CD4-positive, CD25-positive, alpha-beta regulatory T cell (primary cell): ENCODE measurements around the gene SPTBN2. TPM values are rescaled to one million over a fixed set of nuclear protein-coding genes. Genes with fewer than 3 reads are reported as not detected.

ENCODE experiments used
- ATAC-seq, 2 donors: fragments of 150-1000 bp; cut with Tn5 transposase; one replicate each; pipeline ENCODE4 v1.10.0; 2021; ENCODE audit warnings: low read depth in 2 of 2, moderate number of reproducible peaks in 2 of 2, moderate library complexity in 1 of 2
- DNase-seq, 3 donors: peaks; one replicate each; pipeline versions ENCODE4 v3.0.0 to v3.0.0-alpha.2; 2012 to 2022; ENCODE audit warnings: mixed read lengths in 1 of 3
- H3K27ac ChIP-seq: one replicate; pipeline ENCODE4 v1.7.0; 2013; ENCODE audit warnings: mild to moderate bottlenecking, low read length; ENCODE audit not compliant: insufficient read depth, poor library complexity, severe bottlenecking
- H3K27me3 ChIP-seq: one replicate; pipeline ENCODE4 v1.7.0; 2013; ENCODE audit warnings: low read length; ENCODE audit not compliant: control insufficient read depth, insufficient read depth
- H3K36me3 ChIP-seq: one replicate; pipeline ENCODE4 v1.7.0; 2013; ENCODE audit warnings: mild to moderate bottlenecking, low read length, moderate library complexity; ENCODE audit not compliant: control insufficient read depth, insufficient read depth
- H3K4me1 ChIP-seq: 2 replicates; pipeline ENCODE4 v1.7.0; 2013; ENCODE audit warnings: mild to moderate bottlenecking, low read length; ENCODE audit not compliant: insufficient read depth, control insufficient read depth, poor library complexity, severe bottlenecking
- H3K4me3 ChIP-seq: one replicate; pipeline ENCODE4 v1.7.0; 2013; ENCODE audit warnings: low read depth, mild to moderate bottlenecking, low read length, moderate library complexity
- H3K9me3 ChIP-seq, 2 experiments: 1 replicate in 1 of 2; 2 replicates in 1 of 2; pipeline ENCODE4 v1.7.0; 2013; ENCODE audit warnings: low read length in 2 of 2, mild to moderate bottlenecking in 1 of 2, moderate library complexity in 1 of 2; ENCODE audit not compliant: control insufficient read depth in 2 of 2
- H3K27ac Mint-ChIP-seq, 3 donors: one replicate each; pipeline ENCODE4 v1.8.0; 2020 to 2022; ENCODE audit warnings: mild to moderate bottlenecking in 3 of 3, mixed read lengths in 3 of 3, moderate library complexity in 2 of 3
- H3K27me3 Mint-ChIP-seq: one replicate; pipeline ENCODE4 v1.8.0; 2022; ENCODE audit warnings: mild to moderate bottlenecking, mixed read lengths
- H3K36me3 Mint-ChIP-seq: one replicate; pipeline ENCODE4 v1.8.0; 2020; ENCODE audit warnings: mixed read lengths
- H3K4me1 Mint-ChIP-seq, 4 donors: one replicate each; pipeline ENCODE4 v1.8.0; 2020 to 2022; ENCODE audit warnings: mixed read lengths in 4 of 4, mild to moderate bottlenecking in 1 of 4
- H3K4me3 Mint-ChIP-seq, 4 donors: one replicate each; pipeline ENCODE4 v1.8.0; 2020 to 2022; ENCODE audit warnings: mild to moderate bottlenecking in 4 of 4, mixed read lengths in 4 of 4, moderate library complexity in 3 of 4
- H3K9me3 Mint-ChIP-seq, 7 donors: one replicate each; pipeline ENCODE4 v1.8.0; 2020 to 2022; ENCODE audit warnings: mixed read lengths in 7 of 7, mild to moderate bottlenecking in 3 of 7, moderate library complexity in 2 of 7
- polyA plus RNA-seq, 4 donors: library from polyadenylated mRNA; unstranded; fragments of 300-500 nt; fragmentation: Illumina TruSeq; gene quantifications; one replicate each; pipeline ENCODE4 v1.2.3, GENCODE V29; 2021
- total RNA-seq: library from RNA; stranded (reverse); gene quantifications from one replicate; pipeline ENCODE4 v1.2.3, GENCODE V29; 2022

Gene SPTBN2
- total and polyA plus RNA-seq, 5 donors from 2014 or later = 0.52 TPM; not detected in 4

- ATAC-seq (no peak), DNase-seq (no peak)
- Histone ChIP-seq H3K27me3 (no peaks in the 10 kb centered on the region), H3K36me3 (no peaks in the 10 kb centered on the region), H3K9me3 (no peaks in the 10 kb centered on the region), H3K4me1 (no peaks in the 10 kb centered on the region), H3K27ac (no peak overlapping the region), H3K4me3 (no peak overlapping the region)
- Mint-ChIP-seq H3K4me3 (no peak overlapping the region), H3K27me3 (peaks cover 4% of the 10 kb centered on the region), H3K27ac (no peak overlapping the region), H3K4me1 (peaks cover 0 to 5% (median 1%) of the 10 kb centered on the region in 4 donors), H3K9me3 (peaks cover 0 to 2% (median 0%) of the 10 kb centered on the region in 7 donors), H3K36me3 (no peaks in the 10 kb centered on the region)
Observed at GRCh38 chr11:66697988-66698387, 31.0 kb downstream of the SPTBN2 start.

- Mint-ChIP-seq H3K27ac (no peak overlapping the region), H3K4me1 (peaks cover 0 to 5% (median 1%) of the 10 kb centered on the region in 4 donors), H3K36me3 (no peaks in the 10 kb centered on the region), H3K27me3 (peaks cover 4% of the 10 kb centered on the region), H3K4me3 (no peak overlapping the region), H3K9me3 (peaks cover 0 to 2% (median 0%) of the 10 kb centered on the region in 7 donors)
- Histone ChIP-seq H3K27ac (no peak overlapping the region), H3K4me3 (no peak overlapping the region), H3K27me3 (no peaks in the 10 kb centered on the region), H3K4me1 (no peaks in the 10 kb centered on the region), H3K36me3 (no peaks in the 10 kb centered on the region), H3K9me3 (no peaks in the 10 kb centered on the region)
- DNase-seq = no peak
- no peak for ATAC-seq
Observed at GRCh38 chr11:66696146-66696545, 32.9 kb downstream of the SPTBN2 start.

GRCh38 chr11:66694732-66695207 lies 34.2 kb downstream of the SPTBN2 start:
- peaks cover 0 to 1% (median 0%) of the 10 kb centered on the region in 7 donors for H3K9me3 Mint-ChIP-seq
- Histone ChIP-seq H3K27me3 (no peaks in the 10 kb centered on the region), H3K36me3 (no peaks in the 10 kb centered on the region), H3K4me1 (no peaks in the 10 kb centered on the region), H3K27ac (no peak overlapping the region), H3K9me3 (no peaks in the 10 kb centered on the region), H3K4me3 (no peak overlapping the region)
- H3K4me1 Mint-ChIP-seq = peaks cover 0 to 5% (median 1%) of the 10 kb centered on the region in 4 donors
- DNase-seq = peak; percentile 68 to 76 (median 74)
- no peak overlapping the region for H3K27ac Mint-ChIP-seq
- ATAC-seq = peak; percentile 67 to 74
- H3K4me3 Mint-ChIP-seq = no peak overlapping the region
- no peaks in the 10 kb centered on the region for H3K36me3 Mint-ChIP-seq
- peaks cover 4% of the 10 kb centered on the region for H3K27me3 Mint-ChIP-seq

GRCh38 chr11:66694056-66694410 lies 35.0 kb downstream of the SPTBN2 start:
- Histone ChIP-seq H3K27ac (no peak overlapping the region), H3K4me3 (no peak overlapping the region), H3K36me3 (no peaks in the 10 kb centered on the region), H3K27me3 (no peaks in the 10 kb centered on the region), H3K9me3 (no peaks in the 10 kb centered on the region), H3K4me1 (no peaks in the 10 kb centered on the region)
- Mint-ChIP-seq H3K27ac (no peak overlapping the region), H3K36me3 (no peaks in the 10 kb centered on the region), H3K27me3 (peaks cover 4% of the 10 kb centered on the region), H3K9me3 (peaks cover 0 to 1% (median 0%) of the 10 kb centered on the region in 7 donors), H3K4me1 (peaks cover 0 to 5% (median 1%) of the 10 kb centered on the region in 4 donors), H3K4me3 (no peak overlapping the region)
- DNase-seq = no peak
- no peak for ATAC-seq

- no peaks in the 10 kb centered on the region for H3K9me3 Mint-ChIP-seq
- H3K4me1 Mint-ChIP-seq = peaks cover 0 to 5% (median 1%) of the 10 kb centered on the region in 4 donors
- H3K27me3 ChIP-seq = no peaks in the 10 kb centered on the region
- no peak overlapping the region for H3K4me3 Mint-ChIP-seq
- ATAC-seq (no peak), DNase-seq (no peak)
- H3K27me3 Mint-ChIP-seq = peaks cover 4% of the 10 kb centered on the region
- no peak overlapping the region for H3K4me3 ChIP-seq
- no peaks in the 10 kb centered on the region for H3K36me3 Mint-ChIP-seq
- peak overlapping the region in 1 of 3 donors; percentile 48 for H3K27ac Mint-ChIP-seq
- H3K4me1 ChIP-seq = no peaks in the 10 kb centered on the region
- no peak overlapping the region for H3K27ac ChIP-seq
- H3K36me3 ChIP-seq = no peaks in the 10 kb centered on the region
- no peaks in the 10 kb centered on the region for H3K9me3 ChIP-seq
Observed at GRCh38 chr11:66693356-66694055, 35.5 kb downstream of the SPTBN2 start.

- Mint-ChIP-seq H3K4me3 (no peak overlapping the region), H3K27me3 (peaks cover 4% of the 10 kb centered on the region), H3K9me3 (no peaks in the 10 kb centered on the region), H3K36me3 (no peaks in the 10 kb centered on the region), H3K4me1 (peaks cover 0 to 5% (median 2%) of the 10 kb centered on the region in 4 donors), H3K27ac (peak overlapping the region in 1 of 3 donors; percentile 48)
- Histone ChIP-seq H3K27me3 (no peaks in the 10 kb centered on the region), H3K36me3 (no peaks in the 10 kb centered on the region), H3K4me1 (no peaks in the 10 kb centered on the region), H3K4me3 (no peak overlapping the region), H3K9me3 (no peaks in the 10 kb centered on the region), H3K27ac (no peak overlapping the region)
- no peak for DNase-seq
- ATAC-seq = no peak
Observed at GRCh38 chr11:66692871-66693331, 36.1 kb downstream of the SPTBN2 start.

- Mint-ChIP-seq H3K27me3 (peaks cover 4% of the 10 kb centered on the region), H3K9me3 (no peaks in the 10 kb centered on the region), H3K36me3 (no peaks in the 10 kb centered on the region), H3K4me1 (peaks cover 0 to 5% (median 2%) of the 10 kb centered on the region in 4 donors), H3K27ac (no peak overlapping the region), H3K4me3 (no peak overlapping the region)
- Histone ChIP-seq H3K9me3 (no peaks in the 10 kb centered on the region), H3K27me3 (no peaks in the 10 kb centered on the region), H3K4me1 (no peaks in the 10 kb centered on the region), H3K4me3 (no peak overlapping the region), H3K36me3 (no peaks in the 10 kb centered on the region), H3K27ac (no peak overlapping the region)
- DNase-seq (no peak), ATAC-seq (no peak)
Observed at GRCh38 chr11:66692446-66692845, 36.6 kb downstream of the SPTBN2 start.
